ENCODE measurements around the gene LILRB5.
"Not testable (repeated sequence)": the region's sequence is repeated elsewhere in the genome, so short reads cannot be mapped to it uniquely, and the experiment has no call there.

The LILRB5 gene

DNA sequence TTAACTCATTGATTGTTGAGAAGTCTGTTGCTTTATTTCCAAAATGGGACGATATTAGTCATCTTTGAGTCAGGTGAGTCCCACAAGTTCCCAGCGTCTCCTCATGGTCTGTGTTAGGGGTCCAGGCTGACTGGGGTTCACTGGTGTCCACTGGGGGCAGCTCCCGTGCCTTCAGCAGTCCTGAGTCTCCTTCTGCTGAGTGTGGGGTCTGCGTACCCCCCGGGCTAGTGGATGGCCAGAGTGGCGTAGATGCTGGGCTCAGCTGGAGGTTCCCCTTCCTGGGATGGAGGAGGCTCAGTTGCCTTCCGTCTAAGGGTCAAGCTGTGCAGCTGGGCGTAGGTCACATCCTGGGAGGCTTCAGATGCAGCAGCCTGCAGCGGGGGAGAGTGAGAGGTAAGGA is 40.2 kb downstream of the LILRB5 start:
- no peak overlapping the region for H3K4me3 ChIP-seq
- H3K4me1 ChIP-seq, result no peaks in the 10 kb centered on the region; the same call in 1 of the 2 replicates
- no peak overlapping the region for H3K27ac ChIP-seq
- no peak for TF ChIP-seq Cebpa-rat (IDR thresholded peaks at IDR 0.05)
- H3K9ac ChIP-seq, result no peak overlapping the region
- H3K9me3 ChIP-seq, result peaks cover 14% of the 10 kb centered on the region; the same call in 1 of the 2 replicates
- H4K20me1 ChIP-seq, result peaks cover 25% of the 10 kb centered on the region
- no peaks in the 10 kb centered on the region for H3K27me3 ChIP-seq
- peaks cover 57% of the 10 kb centered on the region for H3K36me3 ChIP-seq
- H3K4me2 ChIP-seq, result no peak overlapping the region

DNA sequence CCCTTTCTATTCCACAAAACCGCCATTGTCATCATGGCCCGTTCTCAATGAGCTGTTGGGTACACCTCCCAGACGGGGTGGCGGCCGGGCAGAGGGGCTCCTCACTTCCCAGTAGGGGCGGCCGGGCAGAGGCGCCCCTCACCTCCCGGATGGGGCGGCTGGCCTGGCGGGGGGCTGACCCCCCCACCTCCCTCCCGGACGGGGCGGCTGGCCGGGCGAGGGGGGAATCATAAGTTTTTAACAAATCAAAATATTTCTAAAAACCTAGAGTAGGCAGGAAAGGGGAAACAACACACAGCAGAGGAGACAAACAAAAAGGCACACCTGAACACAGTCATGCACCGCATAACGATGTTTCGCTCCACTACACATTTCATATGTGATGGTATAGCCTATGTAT is 42.3 kb downstream of the LILRB5 start:
- Histone ChIP-seq H3K4me1 (peaks cover 20% of the 10 kb centered on the region), H4K20me1 (peaks cover 47% of the 10 kb centered on the region), H3K9me3 (peaks cover 14% of the 10 kb centered on the region; the same call in 1 of the 2 replicates), H3K36me3 (peaks cover 71% of the 10 kb centered on the region)
- H3K4me2 ChIP-seq, H3K9ac ChIP-seq, H3K4me3 ChIP-seq, H3K27me3 ChIP-seq, H3K27ac ChIP-seq: not testable (repeated sequence)

DNA sequence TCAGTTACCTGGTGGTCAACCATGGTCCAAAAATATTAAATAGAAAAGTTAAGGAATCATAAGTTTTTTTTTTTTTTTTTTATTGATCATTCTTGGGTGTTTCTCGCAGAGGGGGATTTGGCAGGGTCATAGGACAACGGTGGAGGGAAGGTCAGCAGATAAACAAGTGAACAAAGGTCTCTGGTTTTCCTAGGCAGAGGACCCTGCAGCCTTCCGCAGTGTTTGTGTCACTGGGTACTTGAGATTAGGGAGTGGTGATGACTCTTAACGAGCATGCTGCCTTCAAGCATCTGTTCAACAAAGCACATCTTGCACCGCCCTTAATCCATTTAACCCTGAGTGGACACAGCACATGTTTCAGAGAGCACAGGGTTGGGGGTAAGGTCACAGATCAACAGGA is 42.9 kb downstream of the LILRB5 start:
- not testable (repeated sequence) for H3K27ac ChIP-seq, H3K9ac ChIP-seq, H3K4me3 ChIP-seq, H3K27me3 ChIP-seq, H3K4me2 ChIP-seq
- Histone ChIP-seq H3K9me3 (peaks cover 14% of the 10 kb centered on the region; the same call in 1 of the 2 replicates), H3K36me3 (peaks cover 73% of the 10 kb centered on the region), H4K20me1 (peaks cover 52% of the 10 kb centered on the region), H3K4me1 (peaks cover 25% of the 10 kb centered on the region)

DNA sequence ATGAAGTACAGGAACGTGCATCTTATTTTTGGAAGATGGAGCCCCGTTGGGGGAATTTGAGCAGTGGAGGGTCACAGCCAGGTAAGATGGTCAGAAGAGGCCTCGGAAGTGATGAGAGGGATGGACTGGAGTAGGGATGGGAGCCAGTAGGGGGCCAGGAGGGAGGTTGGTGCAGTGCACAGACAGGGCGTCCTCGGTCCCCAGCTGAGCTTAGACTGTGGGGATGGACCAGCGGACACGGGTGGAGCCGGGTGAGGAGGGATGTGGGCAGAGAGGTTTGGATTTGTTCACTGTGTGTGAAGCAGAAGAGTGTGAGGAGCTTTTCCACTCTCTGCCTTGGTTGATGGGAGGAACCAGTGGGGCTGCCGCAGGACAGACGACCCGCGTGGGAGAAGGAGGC is 45.8 kb downstream of the LILRB5 start:
- Histone ChIP-seq H4K20me1 (peaks cover 75% of the 10 kb centered on the region), H3K27ac (peak overlapping the region; percentile 33; the same call in 1 of the 2 replicates), H3K36me3 (peaks cover 83% of the 10 kb centered on the region), H3K9me3 (peaks cover 14% of the 10 kb centered on the region; the same call in 1 of the 2 replicates), H3K4me1 (peaks cover 55% of the 10 kb centered on the region), H3K4me3 (no peak overlapping the region), H3K4me2 (peak overlapping the region; percentile 97), H3K27me3 (no peaks in the 10 kb centered on the region), H3K9ac (no peak overlapping the region; the same call in 1 of the 2 replicates)
- TF ChIP-seq Cebpa-rat (IDR thresholded peaks at IDR 0.05), result no peak

DNA sequence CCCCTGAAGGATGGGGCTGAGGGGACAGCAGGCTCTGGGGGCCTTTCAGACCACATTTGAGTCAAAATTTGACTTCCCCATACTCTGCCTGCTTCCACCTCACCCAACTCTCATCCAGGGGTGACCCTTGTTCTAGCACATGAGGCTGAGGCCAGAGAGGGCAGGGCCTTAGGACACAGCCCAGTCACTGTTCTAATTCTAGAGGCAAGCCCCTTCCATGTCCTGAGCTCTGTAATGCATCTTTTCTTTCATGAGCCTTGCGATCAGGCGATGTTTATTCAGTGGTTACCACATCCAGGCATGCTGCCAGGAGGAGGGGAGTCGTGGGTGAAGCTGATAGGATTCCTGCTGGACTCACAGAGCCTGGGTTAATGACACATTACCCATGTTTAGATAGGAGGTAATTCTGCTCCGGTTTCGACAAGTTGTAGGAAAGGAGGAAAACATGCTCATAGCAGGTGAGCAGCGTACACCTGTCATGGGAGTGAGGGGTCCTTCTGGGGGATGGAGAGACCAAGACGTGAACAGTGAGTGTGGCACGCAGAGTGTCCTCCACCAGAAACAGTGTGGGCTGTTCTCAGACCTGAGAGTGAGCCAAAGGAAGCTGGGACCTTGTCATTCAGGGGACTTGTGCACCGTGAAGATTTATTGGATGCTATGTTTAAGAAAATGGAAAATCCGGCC is 47.1 kb downstream of the LILRB5 start:
- Histone ChIP-seq H3K36me3 (peaks cover 84% of the 10 kb centered on the region), H3K4me1 (peaks cover 68% of the 10 kb centered on the region), H3K4me2 (peak overlapping the region; percentile 97), H3K9me3 (peaks cover 14% of the 10 kb centered on the region; the same call in 1 of the 2 replicates), H3K27me3 (no peaks in the 10 kb centered on the region), H3K4me3 (no peak overlapping the region), H3K9ac (peak overlapping the region; percentile 51; the same call in 1 of the 2 replicates), H4K20me1 (peaks cover 87% of the 10 kb centered on the region), H3K27ac (peak overlapping the region; percentile 51; the same call in 1 of the 2 replicates)
- no peak for TF ChIP-seq Cebpa-rat (IDR thresholded peaks at IDR 0.05)

DNA sequence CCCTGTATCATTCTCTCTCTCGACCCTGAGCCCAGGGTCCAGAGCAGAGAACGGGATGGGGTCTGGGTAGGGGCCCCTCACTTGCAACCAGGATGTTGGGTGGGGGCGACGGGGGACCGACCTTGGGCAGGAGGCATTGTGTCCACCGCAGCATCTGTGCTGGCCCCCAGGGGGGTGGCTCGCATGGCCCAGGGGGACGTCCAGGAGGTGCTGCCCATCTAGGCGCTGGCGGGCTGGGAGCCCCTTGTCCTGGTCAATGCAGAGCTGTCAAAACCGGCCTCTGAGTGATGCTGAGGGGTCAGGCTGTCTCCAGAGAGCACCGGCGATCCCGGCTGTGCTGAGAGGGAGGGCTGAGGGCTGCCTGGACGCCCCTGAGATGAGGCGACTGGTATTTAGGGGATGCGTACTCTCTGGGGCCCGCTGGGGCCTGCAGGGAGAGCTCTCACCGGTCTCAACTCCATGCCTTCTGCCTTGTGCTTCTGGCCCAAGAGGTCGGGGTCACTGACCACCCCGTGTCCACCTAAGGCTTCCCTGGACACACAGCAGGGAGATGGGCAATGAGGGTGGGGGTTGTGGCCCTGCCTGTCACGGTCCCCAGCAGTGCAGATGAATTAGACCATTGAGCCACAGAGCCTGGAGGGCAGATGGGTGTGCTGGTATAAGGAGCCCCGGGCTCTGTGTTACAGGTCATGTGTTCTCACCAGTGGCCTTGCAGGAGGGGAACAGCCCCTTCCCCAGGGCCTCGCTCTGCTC is 47.8 kb downstream of the LILRB5 start:
- Histone ChIP-seq H3K4me2 (peak overlapping the region; percentile 97), H4K20me1 (peaks cover 94% of the 10 kb centered on the region), H3K27me3 (no peaks in the 10 kb centered on the region), H3K4me1 (peaks cover 75% of the 10 kb centered on the region), H3K9ac (peak overlapping the region; percentile 51; the same call in 1 of the 2 replicates), H3K4me3 (no peak overlapping the region), H3K27ac (peak overlapping the region; percentile 51), H3K9me3 (peaks cover 11% of the 10 kb centered on the region; the same call in 1 of the 2 replicates), H3K36me3 (peaks cover 89% of the 10 kb centered on the region)
- TF ChIP-seq Cebpa-rat (IDR thresholded peaks at IDR 0.05), result no peak

DNA sequence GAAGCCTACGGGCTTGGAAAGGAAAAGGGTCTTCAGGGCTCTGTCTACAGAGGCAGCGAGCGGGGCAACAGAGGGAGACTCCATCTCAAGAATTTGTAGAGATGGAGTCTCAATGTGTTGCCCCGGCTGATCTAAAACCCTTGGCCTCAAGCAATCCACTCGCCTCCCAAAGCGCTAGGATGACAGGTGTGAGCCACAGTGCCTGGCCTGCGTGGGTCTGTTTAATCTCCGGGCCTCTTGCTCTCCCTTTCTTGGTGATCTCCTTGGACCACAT is 48.4 kb downstream of the LILRB5 start:
- H3K9ac ChIP-seq, result peak overlapping the region; percentile 51
- H4K20me1 ChIP-seq, result peaks cover 100% of the 10 kb centered on the region
- H3K4me3 ChIP-seq, result no peak overlapping the region
- peak overlapping the region; percentile 97 for H3K4me2 ChIP-seq
- peaks cover 91% of the 10 kb centered on the region for H3K36me3 ChIP-seq
- peaks cover 80% of the 10 kb centered on the region for H3K4me1 ChIP-seq
- H3K9me3 ChIP-seq, result peaks cover 7% of the 10 kb centered on the region; the same call in 1 of the 2 replicates
- TF ChIP-seq Cebpa-rat (IDR thresholded peaks at IDR 0.05), result no peak
- no peaks in the 10 kb centered on the region for H3K27me3 ChIP-seq
- peak overlapping the region; percentile 51 for H3K27ac ChIP-seq

DNA sequence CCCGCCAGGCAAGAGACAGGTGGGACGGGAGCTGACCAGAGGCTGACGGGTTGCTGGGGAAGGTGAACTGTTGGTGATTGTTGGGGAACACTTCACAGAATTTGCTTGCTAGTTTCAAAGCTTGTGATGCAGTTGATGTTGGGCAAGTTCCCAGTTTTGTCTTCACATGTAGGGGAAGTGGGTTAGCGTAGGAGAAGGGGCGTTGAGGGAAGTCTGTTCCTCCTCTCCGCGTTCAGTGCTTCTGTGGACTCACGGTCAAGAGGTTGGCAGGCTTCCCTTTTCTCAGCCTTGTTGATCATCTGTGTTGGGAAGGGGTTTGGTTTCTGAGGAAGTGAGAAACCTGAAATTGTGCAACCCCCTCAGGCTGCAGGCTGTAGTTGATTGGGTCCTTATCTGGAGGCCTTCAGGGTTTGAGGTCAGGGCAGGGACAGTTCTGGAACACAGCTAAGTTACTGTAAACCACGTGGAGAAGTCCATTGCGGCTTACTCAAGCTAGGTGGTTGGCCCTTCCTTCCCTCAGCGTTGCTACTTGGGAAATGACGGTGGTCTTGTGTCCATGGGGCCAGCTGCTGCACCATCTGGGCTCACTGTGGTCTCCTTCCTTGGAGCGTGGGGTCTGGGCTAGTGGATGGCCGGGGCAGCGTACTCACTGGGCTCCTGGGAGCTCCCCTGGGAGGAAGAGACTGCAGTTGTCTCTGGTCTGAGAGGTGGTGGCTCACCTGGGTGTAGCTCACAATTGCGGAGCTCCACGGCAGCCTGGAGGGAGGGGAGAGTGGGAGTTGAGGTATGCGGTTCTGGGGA is 48.9 kb downstream of the LILRB5 start:
- Histone ChIP-seq H3K9me3 (0 out of 2 replicates have a peak, but pooled peaks cover 2% of the 10 kb centered on the region), H3K4me1 (peaks cover 86% of the 10 kb centered on the region), H4K20me1 (peaks cover 100% of the 10 kb centered on the region), H3K27me3 (no peaks in the 10 kb centered on the region), H3K9ac (peak overlapping the region; percentile 51), H3K36me3 (peaks cover 92% of the 10 kb centered on the region), H3K4me3 (no peak overlapping the region), H3K27ac (peak overlapping the region; percentile 51), H3K4me2 (peak overlapping the region; percentile 97)
- TF ChIP-seq Cebpa-rat (IDR thresholded peaks at IDR 0.05), result peak; percentile 90

DNA sequence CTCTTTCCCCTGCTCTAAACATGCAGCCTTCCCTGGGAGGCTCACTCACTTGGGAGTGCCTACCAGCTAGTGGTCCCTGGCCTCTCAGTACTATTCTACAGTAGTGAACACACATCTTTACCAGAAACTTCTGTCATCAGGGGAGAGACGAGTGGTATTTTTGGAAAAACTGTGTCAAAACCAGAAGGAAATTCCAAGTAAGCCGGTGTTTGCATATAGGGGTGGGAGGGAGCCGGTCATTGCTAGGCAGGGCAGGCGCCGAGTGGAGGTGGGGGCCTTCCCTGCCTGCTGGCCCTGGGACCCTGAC is 49.4 kb downstream of the LILRB5 start:
- peak overlapping the region; percentile 51; the same call in 1 of the 2 replicates for H3K9ac ChIP-seq
- peak overlapping the region; percentile 97 for H3K4me2 ChIP-seq
- H4K20me1 ChIP-seq, result peaks cover 100% of the 10 kb centered on the region
- no peak for TF ChIP-seq Cebpa-rat (IDR thresholded peaks at IDR 0.05)
- H3K9me3 ChIP-seq, result no peaks in the 10 kb centered on the region
- H3K36me3 ChIP-seq, result peaks cover 93% of the 10 kb centered on the region
- no peak overlapping the region for H3K4me3 ChIP-seq
- peaks cover 91% of the 10 kb centered on the region for H3K4me1 ChIP-seq
- H3K27ac ChIP-seq, result peak overlapping the region; percentile 51; the same call in 1 of the 2 replicates
- H3K27me3 ChIP-seq, result no peaks in the 10 kb centered on the region

DNA sequence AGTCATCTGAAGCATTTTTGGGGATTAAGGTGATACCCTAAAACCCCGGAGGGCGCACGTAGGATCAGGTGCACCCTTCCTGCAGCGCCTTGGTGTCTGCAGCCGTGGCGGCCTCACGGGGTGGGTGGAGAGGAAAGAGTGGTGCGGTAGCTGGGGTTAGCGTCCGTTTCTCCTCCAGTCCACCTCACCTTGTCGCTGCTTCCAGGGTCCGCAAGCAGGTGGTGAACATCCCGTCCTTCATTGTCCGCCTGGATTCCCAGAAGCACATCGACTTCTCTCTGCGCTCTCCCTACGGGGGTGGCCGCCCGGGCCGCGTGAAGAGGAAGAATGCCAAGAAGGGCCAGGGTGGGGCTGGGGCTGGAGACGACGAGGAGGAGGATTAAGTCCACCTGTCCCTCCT is 49.9 kb downstream of the LILRB5 start:
- not testable (repeated sequence) for H3K9me3 ChIP-seq, H3K27me3 ChIP-seq, H3K27ac ChIP-seq, H3K4me3 ChIP-seq
- H3K9ac ChIP-seq, result peak overlapping the region; percentile 51
- H4K20me1 ChIP-seq, result peaks cover 100% of the 10 kb centered on the region
- peaks cover 93% of the 10 kb centered on the region for H3K36me3 ChIP-seq
- peaks cover 96% of the 10 kb centered on the region for H3K4me1 ChIP-seq
- H3K4me2 ChIP-seq, result peak overlapping the region; percentile 97

Measured in BLaER1 (cell line).